GM19468 (cell line): ENCODE measurements around the gene SYT17.

Source experiments
- ATAC-seq: cut with Tn5 transposase; IDR thresholded peaks from one replicate; pipeline ENCODE4 v1.9.1; 2021; ENCODE audit warnings: mild to moderate bottlenecking, moderate library complexity, moderate number of reproducible peaks; ENCODE audit not compliant: unreplicated experiment; ENCODE audit errors: extremely low read depth

Gene SYT17

DNA sequence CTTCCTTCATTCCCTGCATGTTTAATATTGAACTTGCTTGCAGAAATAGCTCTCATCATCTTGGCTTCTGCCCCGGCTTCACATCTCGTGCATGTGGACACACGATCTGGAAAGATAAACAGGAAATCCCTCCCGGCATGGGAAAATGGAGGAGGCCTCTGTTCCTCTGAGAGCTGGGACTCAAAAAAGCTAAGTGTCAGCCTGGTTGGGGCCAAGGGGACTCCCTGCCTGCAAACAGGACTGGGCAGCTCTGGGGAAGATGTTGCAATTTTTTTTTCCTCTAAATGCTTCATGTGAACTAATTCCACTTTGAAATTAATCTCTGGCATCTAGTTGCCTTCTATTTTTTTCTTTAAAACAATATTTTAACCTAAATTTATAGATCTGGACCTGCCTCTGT lies 29.4 kb upstream of the SYT17 start:
- ATAC-seq: no peak

DNA sequence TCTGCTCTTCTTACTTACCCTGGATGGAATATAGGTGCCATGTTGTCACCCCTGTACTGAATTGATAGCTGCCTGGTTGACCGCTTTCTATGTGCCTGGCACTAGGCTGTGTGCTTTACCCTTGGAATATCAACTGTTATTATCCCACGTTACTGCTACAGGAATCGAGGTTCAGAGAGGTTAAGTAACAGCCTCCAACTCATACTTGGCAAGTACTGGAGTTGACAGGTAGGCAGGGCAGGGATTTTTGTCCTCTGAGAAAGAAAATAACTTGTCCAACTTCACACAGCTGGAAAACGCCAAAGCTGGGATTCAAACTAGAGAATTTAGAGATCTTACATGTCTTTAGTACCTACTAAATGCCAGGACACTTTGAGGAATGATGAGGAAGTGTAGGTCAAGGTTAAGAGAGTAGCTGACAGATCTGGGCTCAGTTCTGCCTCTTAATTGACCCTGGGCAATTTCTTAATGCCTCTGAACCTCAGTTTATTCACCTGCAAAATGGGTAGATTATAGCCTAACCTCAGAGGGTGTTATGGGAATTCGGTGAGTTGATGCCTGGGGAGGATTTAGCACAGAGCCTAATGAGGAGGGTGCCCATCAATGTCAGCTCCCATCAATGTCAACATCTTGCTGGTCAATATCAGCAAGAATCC lies 28.5 kb upstream of the SYT17 start:
- no peak for ATAC-seq

DNA sequence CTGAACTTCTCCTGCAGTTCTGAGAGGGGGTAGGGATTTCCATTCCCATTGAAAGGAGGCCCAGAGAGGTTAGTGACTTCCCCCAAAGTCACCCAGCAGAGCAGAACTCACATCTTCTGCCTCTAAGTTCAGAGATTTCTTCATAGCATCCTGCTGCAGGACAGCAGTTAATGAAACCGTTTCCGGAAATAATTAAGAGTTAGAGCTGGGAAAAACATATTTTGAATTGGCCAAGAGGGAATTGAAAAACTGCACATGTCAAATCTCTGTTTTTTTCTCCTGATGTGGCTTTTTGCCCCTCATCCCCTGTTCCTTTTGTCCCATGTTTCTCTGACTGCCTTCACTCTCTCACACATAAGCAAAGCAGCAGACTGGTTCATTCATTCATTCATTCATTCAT lies 27.6 kb upstream of the SYT17 start:
- ATAC-seq: no peak

DNA sequence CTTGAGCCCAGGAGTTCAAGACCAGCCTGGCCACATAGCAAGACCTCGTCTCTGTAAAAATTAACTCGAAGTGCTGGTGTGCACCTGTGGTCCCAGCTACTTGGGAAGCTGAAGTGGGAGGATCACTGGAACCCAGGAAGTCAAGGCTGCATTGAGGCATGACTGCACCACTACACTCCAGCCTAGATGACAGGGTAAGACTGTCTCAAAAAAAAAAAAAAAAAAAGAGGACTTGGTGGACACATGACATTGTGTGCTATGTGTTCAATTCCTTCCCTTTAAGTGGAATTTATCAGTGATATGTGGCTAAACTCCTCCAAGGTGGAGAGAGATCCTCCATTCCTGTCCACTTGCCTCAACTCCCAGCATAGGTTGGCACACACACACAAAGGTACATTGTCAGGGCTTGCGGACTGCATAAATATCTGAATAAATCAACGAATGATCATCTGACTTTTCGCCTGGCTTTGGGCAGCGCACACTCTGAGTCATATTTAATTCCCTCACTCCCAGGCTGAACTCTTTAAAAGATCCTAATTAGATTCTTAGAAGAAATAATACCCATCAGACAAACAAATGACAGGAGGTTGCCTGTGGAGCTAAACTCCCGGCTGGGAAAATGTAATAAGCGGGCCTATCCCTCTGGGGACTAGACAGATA lies 25.0 kb upstream of the SYT17 start:
- no peak for ATAC-seq

DNA sequence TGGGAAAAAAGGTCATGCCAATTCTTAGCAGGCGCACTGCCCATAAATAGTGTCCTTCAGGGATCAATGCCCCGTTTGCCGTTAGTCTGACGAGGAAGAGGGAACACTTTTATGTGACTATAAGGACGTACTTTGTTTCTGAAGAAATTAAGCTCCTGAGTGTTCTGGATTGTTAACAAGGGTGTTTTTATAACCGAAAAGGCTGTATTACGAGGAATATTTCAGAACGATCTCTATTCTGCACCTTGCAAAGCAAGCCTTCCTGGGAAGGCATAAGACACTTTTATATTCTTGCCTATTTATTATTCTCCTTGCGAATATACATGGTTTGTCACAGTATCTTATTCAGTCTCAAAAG lies 24.5 kb upstream of the SYT17 start:
- ATAC-seq: no peak

DNA sequence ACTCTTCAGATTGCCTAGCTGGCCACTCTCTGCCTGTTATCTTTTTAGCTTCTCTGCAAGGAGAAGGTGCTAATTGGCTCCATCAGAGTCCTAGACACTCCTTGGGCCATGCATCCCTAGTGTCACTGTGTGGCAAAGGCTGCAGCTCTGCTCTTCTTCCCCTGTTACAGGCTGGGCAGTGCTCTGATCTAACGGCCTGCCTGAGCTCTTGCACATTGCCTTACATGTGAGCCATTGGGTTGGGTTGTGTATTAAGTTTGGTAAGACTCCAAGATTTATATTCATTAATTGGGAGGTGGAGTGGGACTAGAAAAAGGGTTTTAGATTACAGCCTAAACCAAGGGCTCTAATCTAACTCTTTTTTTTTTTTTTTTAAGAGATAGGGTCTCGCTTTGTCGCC lies 23.0 kb upstream of the SYT17 start:
- no peak for ATAC-seq

DNA sequence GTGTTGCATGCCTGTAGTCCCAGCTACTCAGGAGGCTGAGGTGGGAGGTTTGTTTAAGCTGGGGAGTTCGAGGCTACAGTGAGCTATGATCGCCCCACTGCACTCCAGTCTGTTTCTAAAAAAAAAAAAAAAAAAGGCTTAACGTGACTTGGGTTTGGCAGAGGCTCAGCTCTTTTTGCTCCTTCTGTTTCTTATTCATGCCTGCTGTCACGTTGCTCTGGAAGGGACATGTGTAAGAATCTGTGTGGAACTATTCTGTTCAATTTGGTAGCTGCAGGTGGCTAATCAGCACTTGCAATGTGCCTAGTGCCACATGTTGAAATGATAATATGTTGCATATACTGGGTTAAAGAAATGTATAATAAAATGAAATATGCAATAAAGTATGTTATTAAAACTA lies 20.9 kb upstream of the SYT17 start:
- ATAC-seq: no peak

DNA sequence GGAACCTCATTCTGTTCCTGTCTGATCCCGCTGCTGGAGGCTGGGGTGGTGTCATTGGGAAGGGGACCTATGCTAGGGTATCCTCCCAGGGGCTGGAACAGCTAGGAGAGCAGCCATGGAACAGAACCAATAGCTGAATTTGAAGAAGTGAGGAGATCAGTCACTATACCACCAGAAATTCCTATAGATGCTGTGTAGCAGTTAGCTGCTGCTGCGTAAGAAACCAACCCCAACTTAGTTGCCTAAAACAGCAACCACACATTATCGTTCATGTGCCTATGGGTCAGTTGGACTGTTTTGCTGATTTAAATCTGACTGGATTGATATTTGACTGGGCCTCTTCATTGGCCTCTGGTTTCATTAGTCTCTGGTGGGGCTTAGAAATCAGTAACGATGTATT lies 20.4 kb upstream of the SYT17 start:
- no peak for ATAC-seq

DNA sequence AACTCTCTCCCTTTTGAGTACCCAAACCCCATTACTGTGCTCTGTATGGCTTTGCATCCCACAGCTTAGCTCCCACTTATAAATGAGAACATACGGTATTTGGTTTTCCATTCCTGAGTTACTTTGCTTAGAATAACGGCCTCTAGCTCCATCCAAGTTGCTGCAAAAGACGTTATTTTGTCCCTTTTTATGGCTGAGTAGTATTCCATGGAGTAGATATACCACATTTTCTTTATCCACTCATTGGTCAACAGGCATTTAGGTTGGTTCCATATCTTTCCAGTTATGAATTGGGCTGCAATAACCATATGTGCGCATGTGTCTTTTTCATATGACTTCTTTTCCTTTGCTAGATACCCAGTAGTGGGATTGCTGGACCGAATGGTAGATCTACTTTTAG lies 19.9 kb upstream of the SYT17 start:
- no peak for ATAC-seq

DNA sequence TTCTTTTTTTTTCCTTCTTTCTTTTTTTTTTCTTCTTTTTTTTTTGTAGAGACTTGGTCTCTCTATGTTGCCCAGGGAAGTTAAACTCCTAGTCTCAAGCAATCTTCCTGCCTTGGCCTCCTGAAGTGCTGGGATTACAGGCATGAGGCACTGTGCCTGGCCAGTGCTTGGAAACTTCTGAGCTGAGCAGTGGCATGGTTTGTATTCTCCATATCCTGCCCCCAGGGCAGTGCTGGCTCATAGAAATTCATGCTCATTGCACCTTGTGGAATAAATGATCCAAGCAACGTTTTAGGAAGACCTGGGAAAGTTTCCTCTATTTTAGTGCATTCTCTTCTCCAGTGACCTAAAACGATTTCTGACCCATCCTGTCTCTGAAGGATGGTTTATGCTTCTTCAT lies 16.7 kb upstream of the SYT17 start:
- ATAC-seq: no peak

DNA sequence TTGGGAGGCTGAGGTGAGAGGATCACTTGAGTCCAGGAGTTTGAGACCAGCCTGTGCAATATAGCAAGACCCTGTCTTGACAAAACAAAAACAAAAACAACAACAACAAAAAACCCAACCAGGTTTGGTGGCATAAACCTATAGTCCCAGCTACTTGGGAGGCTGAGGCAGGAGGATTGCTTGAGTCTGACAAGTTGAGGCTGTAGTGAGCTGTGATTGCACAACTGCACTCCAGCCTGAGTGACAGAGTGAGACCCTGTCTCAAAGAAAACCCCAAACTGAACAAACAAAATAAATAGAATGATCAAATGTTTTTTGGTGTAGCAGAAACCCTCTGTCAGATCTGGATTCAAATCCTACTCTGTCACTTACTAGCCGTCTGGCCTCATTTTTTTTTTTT lies 16.0 kb upstream of the SYT17 start:
- ATAC-seq: no peak

DNA sequence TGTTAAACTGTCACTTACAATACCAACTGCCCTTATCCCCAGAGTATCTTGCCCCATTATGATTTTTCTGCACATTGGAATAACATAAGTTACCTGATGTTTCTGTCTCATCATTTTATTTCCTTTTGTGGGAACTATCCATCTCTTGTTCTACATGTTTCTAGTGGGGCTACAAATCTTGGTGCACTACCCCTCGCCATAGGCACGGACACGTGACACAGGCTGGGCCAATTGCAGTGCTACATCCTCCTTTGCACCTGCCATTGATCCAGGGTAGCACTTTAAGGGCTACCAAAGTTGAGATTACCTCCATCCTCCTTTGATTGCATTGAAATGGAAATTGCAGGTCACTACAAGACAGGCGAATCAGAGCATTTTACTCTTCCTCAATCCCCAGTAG lies 14.2 kb upstream of the SYT17 start:
- ATAC-seq: no peak

DNA sequence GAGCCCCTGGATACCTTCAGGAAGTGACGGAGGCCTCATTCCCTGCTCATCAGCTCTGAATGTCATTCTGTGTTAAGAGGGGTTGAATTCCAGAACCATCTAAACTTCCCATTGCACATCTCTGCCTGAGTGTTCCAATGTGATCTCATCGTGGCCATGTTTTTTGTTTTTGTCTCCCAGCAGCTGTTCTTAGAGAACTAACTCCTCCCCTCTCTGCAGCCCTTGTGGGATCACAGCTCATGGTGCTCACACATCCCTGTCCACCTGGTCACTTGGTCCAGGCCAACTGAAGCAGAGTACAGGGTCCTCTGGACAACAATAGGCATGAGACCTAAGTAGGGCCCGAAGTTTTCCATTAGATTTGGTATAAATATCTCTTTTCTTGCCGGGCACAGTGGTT lies 6.0 kb upstream of the SYT17 start:
- no peak for ATAC-seq

DNA sequence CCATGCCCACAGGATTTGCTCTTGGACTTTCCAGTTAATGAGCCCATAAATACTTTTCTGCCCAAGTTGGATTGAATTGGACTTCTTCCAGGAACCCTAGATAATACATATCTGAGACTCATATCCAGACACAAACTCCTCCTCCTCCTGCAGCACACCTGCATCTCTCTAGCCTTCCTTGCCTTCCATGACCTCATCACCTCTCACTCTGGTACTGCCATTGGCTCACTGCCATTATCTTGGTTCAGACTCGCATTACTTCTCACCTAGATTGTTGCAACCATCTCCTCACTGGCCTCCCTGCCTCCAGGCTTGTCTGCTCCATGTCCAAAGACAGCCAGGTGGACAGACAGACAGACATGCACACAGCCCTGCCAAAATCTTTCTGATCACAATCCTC lies 4.8 kb upstream of the SYT17 start:
- no peak for ATAC-seq

DNA sequence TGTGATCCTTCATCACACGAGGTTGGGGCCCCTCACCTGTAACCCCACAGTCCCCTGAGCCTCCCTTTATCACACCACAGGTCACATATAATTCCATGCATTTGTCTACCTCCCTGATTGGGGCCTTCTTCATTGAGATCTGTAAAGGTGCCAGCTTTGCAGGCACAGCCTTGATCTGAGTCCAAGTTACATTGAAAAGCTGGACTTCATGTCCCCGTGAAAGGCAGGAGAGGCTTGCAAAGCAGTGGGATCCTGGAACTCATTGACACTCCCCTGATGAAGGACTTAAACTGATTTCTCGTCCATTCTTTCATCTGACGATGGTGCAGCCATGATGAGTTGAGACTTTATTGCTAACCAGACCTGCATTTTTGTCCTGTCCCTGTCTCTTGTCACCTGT lies 3.8 kb upstream of the SYT17 start:
- no peak for ATAC-seq

DNA sequence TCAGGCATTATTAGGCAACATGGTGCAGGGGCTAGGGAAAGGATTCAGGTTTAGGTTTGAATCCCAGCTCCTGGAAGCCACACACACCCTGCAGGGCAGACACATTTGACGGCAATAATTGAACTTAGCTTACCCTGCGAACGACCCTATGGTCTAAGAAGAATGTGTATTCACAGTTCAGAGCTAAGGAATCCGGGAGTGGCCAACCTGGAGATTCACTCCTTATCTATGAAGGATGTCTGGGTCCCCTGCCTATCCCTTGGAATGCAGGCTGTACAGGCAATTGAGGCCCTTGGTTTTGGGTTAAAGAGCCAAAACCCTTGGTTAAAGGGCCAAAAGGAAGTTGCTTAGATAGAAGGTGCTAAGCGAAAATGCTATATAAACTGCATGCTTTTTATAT lies 2.9 kb upstream of the SYT17 start:
- no peak for ATAC-seq

DNA sequence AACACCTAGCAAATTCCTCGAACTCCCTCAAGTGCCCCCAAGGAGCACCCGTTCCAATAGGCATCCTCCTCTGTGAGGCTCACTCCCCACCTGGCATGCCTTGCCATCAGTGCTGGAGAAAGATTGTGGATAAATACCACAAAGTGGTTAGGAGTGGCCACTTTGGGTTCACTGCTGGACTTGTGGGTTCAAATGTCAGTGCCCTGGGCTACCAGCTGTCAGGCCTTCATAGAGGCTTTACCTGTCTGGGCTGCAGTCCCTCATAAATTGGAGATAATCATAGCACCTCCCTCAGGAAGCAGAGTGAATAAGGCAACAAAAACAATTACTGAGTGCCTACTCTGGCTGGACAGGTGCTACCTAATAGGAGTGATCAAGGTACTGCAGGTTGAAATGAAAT lies 1.5 kb upstream of the SYT17 start:
- no peak for ATAC-seq

DNA sequence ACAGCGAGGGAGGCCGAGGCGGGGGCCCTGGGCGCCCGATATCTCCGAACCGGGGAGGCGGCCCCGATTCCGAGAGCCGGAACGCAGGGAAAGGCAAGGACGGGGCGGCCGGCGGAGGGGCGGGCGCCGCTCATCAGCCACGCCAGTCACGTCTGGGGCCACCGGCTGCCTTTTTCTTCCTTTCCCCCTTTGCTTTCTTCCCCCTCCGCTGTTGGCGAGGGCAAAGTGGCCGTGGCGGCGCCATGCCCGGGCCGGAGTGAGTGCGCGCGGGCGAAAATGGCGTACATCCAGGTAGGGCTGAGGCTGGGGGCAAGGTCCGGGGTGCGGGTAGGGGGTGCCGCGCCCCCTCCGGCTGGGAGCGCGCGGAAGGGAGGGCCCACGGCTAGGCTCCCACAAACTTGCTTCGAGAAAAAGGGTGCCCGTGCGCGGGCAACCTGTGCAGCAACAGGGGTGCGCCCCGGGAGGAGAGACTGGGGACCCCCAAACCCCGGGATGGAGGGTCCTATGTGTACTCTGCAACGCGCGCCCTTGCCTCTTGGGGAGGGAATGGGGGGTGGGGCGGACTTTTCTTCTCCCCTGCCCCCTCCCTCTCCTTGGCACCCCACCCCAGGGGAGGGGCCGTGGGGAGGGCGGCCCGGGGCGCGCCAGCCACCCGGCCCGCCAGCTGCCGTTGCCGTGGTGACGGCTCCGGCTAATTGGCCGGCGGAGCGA lies 486 bp downstream of the SYT17 start:
- ATAC-seq: no peak

DNA sequence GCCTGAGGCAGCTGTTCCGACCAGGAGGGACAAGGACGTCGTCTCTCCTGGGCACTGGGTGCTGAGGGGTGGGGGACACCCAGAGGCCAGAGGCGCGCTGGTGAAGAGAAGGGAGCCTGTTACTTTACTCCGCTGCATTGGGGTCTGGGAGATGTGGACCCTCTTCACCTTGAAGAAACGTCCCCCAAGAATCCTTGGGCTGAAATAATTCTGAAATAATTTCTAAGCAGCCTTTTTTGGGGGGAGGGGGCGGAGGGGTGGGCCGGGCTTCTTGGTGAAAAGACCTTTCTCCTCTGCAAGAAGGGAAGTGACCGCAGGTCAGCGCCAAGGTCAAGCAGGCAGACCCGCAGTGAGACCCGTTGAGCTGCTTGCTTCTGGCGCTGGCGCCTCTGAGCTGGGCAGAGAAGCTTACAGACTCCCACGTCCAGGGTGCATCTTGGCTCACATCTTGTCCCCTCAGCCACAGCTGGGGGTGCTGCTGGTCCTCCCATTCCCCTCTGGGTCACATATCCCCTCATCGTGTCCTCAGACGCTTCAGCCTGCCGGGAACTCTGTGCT lies 1.1 kb downstream of the SYT17 start:
- ATAC-seq: no peak

DNA sequence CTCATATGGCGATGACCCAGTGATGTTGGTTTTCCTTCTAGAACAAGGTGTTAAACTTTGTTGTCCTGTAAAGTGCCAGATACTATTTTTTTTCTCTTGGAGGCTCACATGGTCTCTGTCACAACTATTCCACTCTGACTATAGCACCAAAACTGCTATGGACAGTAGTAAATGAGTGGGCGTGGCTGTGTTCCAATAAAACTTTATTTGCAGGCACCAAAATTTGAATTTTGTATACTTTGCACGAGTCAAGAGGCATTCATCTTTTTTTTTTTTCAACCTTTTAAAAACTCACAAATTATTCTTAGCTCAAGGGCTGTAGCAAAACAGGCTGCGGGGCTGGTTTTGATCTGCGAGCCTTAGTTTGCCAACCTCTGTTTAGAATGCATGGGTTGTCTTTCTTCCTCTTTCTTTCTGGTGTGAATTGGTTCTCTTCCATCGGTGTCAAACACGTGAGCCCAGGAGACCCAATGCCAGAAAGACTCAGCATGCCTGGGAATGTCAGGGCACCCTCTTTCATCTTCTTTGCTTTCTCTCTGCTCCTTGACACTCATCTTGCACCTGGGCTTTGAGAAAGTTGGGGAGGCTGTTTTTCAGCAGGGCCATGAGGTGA lies 2.1 kb downstream of the SYT17 start:
- no peak for ATAC-seq

DNA sequence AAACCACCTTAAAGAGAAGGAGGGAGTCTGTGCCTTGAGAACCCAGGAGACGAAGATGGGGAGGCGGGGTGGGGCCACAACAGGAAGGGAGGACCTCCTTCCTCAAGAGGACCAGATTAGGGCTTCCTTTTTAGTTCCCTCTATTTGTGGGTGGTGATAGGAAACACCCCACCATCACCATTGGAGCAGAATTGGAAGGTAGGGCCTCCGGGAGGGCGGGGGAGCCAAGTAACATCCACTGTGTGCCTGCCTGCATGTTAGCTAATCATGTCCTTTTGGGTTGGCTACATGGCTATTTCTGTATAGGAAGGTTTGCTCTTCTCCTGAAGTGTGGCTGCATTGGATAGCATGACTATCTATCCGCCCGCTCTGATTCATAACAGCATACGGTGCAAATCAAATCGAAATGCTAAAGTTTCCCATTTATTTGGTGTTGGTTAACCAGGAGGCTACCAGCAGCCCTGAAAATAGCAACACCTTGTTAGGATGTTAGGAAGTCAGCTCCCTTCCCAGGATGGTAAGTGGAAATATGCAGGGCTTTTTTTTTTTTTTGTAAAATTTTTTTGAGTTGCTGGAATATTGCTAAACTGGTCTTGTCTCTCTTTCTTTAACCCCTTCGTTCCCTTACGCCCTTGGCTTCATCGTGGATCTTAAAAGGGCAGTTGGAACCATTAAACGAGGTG lies 4.2 kb downstream of the SYT17 start:
- ATAC-seq: no peak
